T-cell (primary cell): ENCODE measurements around the gene STX2. TPM values are rescaled to one million over a fixed set of nuclear protein-coding genes. Genes with fewer than 3 reads are reported as not detected.

ENCODE experiments used
- ATAC-seq, 4 experiments: fragments of 200-7000 bp in 3 of 4; fragments of 150-1000 bp in 1 of 4; cut with Tn5 transposase; replicated peaks in 1 of 4; 1 replicate in 3 of 4; 2 replicates in 1 of 4; pipeline ENCODE4 v1.10.0; 2021; ENCODE audit warnings: moderate library complexity in 3 of 4, mild to moderate bottlenecking in 2 of 4, moderate number of reproducible peaks in 1 of 4
- CTCF ChIA-PET, 2 donors: fragments of 300-600 bp; sonication (Branson Sonifier 250); formaldehyde crosslinking; loops; one replicate each; lab custom pipeline; 2022; ENCODE audit warnings: antibody characterized with exemption in 2 of 2; lab: Charles Lee
- POLR2A ChIA-PET, 2 donors: fragments of 300-600 bp; sonication (Branson Sonifier 250); formaldehyde crosslinking; loops; one replicate each; lab custom pipeline; 2022; ENCODE audit warnings: antibody characterized with exemption in 2 of 2; lab: Charles Lee
- DNase-seq, 35 experiments: peaks; one replicate each; pipeline versions ENCODE4 v3.0.0 to v3.0.0-alpha.2; 2013 to 2023
- H3K27ac ChIP-seq: one replicate; pipeline ENCODE4 v1.5.1; 2013; ENCODE audit warnings: low read length
- H3K27me3 ChIP-seq, 2 experiments: replicated peaks in 1 of 2; 1 replicate in 1 of 2; 2 replicates in 1 of 2; pipeline versions ENCODE4 v1.6.1 to v1.7.0; 2013; ENCODE audit warnings: low read length in 1 of 2, mixed read lengths in 1 of 2; ENCODE audit not compliant: control insufficient read depth in 2 of 2, insufficient read depth in 2 of 2; ENCODE audit errors: extremely low read depth in 1 of 2
- H3K36me3 ChIP-seq, 2 donors: 1 replicate in 1 of 2; 2 replicates in 1 of 2; pipeline versions ENCODE4 v1.6.1 to v1.7.0; 2013; ENCODE audit warnings: low read length in 1 of 2; ENCODE audit not compliant: control insufficient read depth in 2 of 2, insufficient read depth in 1 of 2; ENCODE audit errors: extremely low read depth in 1 of 2
- H3K4me1 ChIP-seq, 2 experiments: 1 replicate in 1 of 2; 2 replicates in 1 of 2; pipeline versions ENCODE4 v1.6.1 to v1.7.0; 2013; ENCODE audit warnings: low read length in 2 of 2, mixed read lengths in 1 of 2; ENCODE audit not compliant: insufficient read depth in 2 of 2, control insufficient read depth in 1 of 2; ENCODE audit errors: extremely low read depth in 1 of 2
- H3K4me3 ChIP-seq, 2 donors: 1 replicate in 1 of 2; 2 replicates in 1 of 2; pipeline versions ENCODE4 v1.5.1 to v1.7.0; 2013; ENCODE audit warnings: mild to moderate bottlenecking in 2 of 2, low read length in 1 of 2, moderate library complexity in 1 of 2; ENCODE audit not compliant: control insufficient read depth in 1 of 2; ENCODE audit errors: extremely low read depth in 1 of 2
- H3K9me3 ChIP-seq: 2 replicates; pipeline ENCODE4 v1.7.0; 2013
- H3K27ac Mint-ChIP-seq, 2 donors: one replicate each; pipeline ENCODE4 v1.8.0; 2020 to 2021; ENCODE audit warnings: mild to moderate bottlenecking in 2 of 2, mixed read lengths in 2 of 2
- H3K27me3 Mint-ChIP-seq, 2 donors: one replicate each; pipeline ENCODE4 v1.8.0; 2021 to 2022; ENCODE audit warnings: mixed read lengths in 2 of 2
- H3K36me3 Mint-ChIP-seq: one replicate; pipeline ENCODE4 v1.8.0; 2021; ENCODE audit warnings: mixed read lengths
- H3K4me1 Mint-ChIP-seq, 3 donors: one replicate each; pipeline ENCODE4 v1.8.0; 2020 to 2022; ENCODE audit warnings: mixed read lengths in 3 of 3, mild to moderate bottlenecking in 1 of 3
- H3K4me3 Mint-ChIP-seq, 3 donors: one replicate each; pipeline ENCODE4 v1.8.0; 2020 to 2022; ENCODE audit warnings: mild to moderate bottlenecking in 3 of 3, mixed read lengths in 3 of 3, moderate library complexity in 3 of 3
- H3K9me3 Mint-ChIP-seq, 3 donors: one replicate each; pipeline ENCODE4 v1.8.0; 2020 to 2022; ENCODE audit warnings: mixed read lengths in 3 of 3
- WGBS: methylation state at CpG from one replicate; pipeline ENCODE4 v1.1.5; 2013; ENCODE audit warnings: missing lambda C conversion rate; ENCODE audit not compliant: insufficient coverage; 5-methylcytosine and 5-hydroxymethylcytosine counted together
- total RNA-seq, 35 experiments: library from RNA in 6 of 35; stranded (reverse) in 6 of 35; fragments of 120-200 nt in 1 of 35; gene quantifications; one replicate each; pipeline versions ENCODE4 v1.2.1 to v1.2.4 and lab custom pipeline; 2013 to 2026

The STX2 gene
- total RNA-seq, 5 donors from 2014 or later (not counting 1 experiment from before 2014, with no cell fraction given): 21.8 to 26.7 (median 22.8) TPM

DNA sequence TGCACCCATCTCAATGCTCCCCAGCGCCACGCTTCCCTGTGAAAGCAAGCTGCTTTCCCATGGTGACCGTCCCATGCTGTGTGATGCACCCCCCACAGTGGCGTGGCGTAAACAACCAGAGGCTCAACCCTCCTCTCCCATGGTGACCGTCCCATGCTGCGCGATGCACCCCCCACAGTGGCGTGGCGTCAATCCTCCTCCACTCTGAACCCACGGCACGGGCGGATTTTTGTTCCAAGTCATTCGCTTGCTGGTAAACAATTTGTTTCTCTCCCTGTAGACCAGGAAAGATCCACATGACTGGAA is 8.9 kb downstream of the STX2 start:
- Histone ChIP-seq H3K9me3 (no peaks in the 10 kb centered on the region), H3K27ac (no peak overlapping the region), H3K4me1 (peaks cover 2 to 13% of the 10 kb centered on the region in 2 experiments), H3K36me3 (peaks cover 0 to 5% of the 10 kb centered on the region in 2 donors), H3K4me3 (no peak overlapping the region), H3K27me3 (no peaks in the 10 kb centered on the region)
- DNase-seq: no peak
- Mint-ChIP-seq H3K36me3 (no peaks in the 10 kb centered on the region), H3K4me1 (peaks cover 22 to 37% (median 28%) of the 10 kb centered on the region in 3 donors), H3K27me3 (no peaks in the 10 kb centered on the region), H3K27ac (no peak overlapping the region), H3K4me3 (no peak overlapping the region), H3K9me3 (no peaks in the 10 kb centered on the region)
- WGBS: 86% methylated on average over 14 of the region's 14 CpGs
- no peak for ATAC-seq
- ChIA-PET CTCF (no interaction called here), POLR2A (no interaction called here)

DNA sequence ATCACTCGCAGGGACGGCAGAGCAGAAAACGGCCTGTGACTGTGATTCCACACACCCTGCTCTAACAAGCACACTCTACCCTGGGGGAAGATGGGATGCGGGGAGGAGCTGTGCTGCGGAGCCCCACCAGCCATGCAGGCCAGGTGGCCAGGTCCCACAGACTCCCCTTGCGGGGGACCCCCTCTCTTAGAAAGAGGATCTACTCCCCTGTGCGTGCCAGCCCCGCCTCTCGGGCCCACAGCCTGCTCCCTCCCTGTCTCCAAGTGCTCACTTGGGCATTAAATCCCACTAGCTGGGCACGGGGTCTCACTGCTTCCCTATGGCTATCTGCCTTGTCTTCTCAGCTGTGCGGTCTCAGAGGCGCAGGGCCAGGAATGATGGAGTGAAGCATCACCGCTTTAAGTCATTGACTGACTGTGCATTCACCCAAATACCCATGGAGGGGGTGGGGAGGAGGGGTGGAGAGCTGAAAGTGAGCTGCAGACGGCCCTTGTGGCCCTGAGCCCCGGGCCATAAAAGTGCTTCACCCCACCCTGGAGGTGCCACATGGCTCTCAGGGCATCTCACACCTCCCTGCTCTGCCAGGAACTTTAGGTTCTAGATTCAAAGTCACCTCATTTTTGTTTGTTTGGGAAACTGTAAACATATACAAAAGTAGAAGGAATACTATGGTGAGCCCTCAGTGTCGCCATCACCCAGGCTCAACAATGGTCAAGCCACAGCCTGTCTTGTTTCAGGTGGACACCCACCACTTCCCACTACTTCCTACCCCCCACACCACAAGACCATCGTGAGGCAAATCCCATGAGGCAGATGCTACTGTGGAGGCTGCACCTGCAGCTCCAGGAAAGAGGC is 9.4 kb downstream of the STX2 start:
- Histone ChIP-seq H3K4me1 (peaks cover 2 to 13% of the 10 kb centered on the region in 2 experiments), H3K4me3 (no peak overlapping the region), H3K27ac (no peak overlapping the region), H3K27me3 (no peaks in the 10 kb centered on the region), H3K36me3 (peaks cover 0 to 6% of the 10 kb centered on the region in 2 donors), H3K9me3 (no peaks in the 10 kb centered on the region)
- Mint-ChIP-seq H3K4me3 (no peak overlapping the region), H3K9me3 (no peaks in the 10 kb centered on the region), H3K27me3 (no peaks in the 10 kb centered on the region), H3K27ac (no peak overlapping the region), H3K36me3 (no peaks in the 10 kb centered on the region), H3K4me1 (peaks cover 20 to 37% (median 28%) of the 10 kb centered on the region in 3 donors)
- CTCF ChIA-PET: no interaction called here
- WGBS: 80% methylated on average over 6 of the region's 17 CpGs
- DNase-seq: no peak
- POLR2A ChIA-PET: interaction anchor here in 1 of 2 donors (0.6 kb wide), 1 partner anchor 44 kb away, joined by 9 read pairs; no protein-coding TSS in a partner anchor
- ATAC-seq: no peak

DNA sequence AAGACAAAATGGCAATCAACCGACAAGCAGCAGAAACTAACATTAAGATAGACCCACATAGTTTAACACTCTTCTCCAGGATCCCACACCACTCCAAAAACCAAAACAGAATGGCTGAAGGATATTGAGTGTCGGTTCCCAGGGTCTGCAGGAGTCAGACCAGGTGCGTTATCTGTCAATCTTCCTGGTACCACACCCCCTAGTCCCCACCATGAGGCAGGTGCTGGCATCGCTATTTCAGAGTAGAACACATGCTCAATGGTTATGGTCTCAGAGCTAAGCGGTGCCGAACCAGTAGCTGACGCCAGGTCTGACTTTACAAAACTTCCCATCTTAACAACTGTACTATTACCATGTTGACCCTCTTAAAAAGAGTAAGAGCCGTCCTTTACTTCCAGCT is 10.2 kb downstream of the STX2 start:
- POLR2A ChIA-PET: interaction anchor here in 1 of 2 donors (0.6 kb wide), 1 partner anchor 45 kb away, joined by 9 read pairs; no protein-coding TSS in a partner anchor
- DNase-seq: no peak
- no peak overlapping the region for H3K27ac Mint-ChIP-seq
- H3K9me3 Mint-ChIP-seq: no peaks in the 10 kb centered on the region
- H3K9me3 ChIP-seq: no peaks in the 10 kb centered on the region
- WGBS: 98% methylated on average over 6 of the region's 8 CpGs
- no peak overlapping the region for H3K27ac ChIP-seq
- no peaks in the 10 kb centered on the region for H3K36me3 Mint-ChIP-seq
- ATAC-seq: no peak
- H3K27me3 ChIP-seq: no peaks in the 10 kb centered on the region
- H3K4me1 Mint-ChIP-seq: peaks cover 18 to 34% (median 28%) of the 10 kb centered on the region in 3 donors
- H3K27me3 Mint-ChIP-seq: no peaks in the 10 kb centered on the region
- H3K4me3 Mint-ChIP-seq: no peak overlapping the region
- peaks cover 0 to 12% of the 10 kb centered on the region in 2 donors for H3K36me3 ChIP-seq
- H3K4me1 ChIP-seq: peaks cover 2 to 13% of the 10 kb centered on the region in 2 experiments
- CTCF ChIA-PET: interaction anchor here (0.6 to 1.2 kb wide), 2 partner anchors 303 to 393 kb away, joined by 3 to 4 read pairs; no protein-coding TSS in a partner anchor
- H3K4me3 ChIP-seq: no peak overlapping the region

DNA sequence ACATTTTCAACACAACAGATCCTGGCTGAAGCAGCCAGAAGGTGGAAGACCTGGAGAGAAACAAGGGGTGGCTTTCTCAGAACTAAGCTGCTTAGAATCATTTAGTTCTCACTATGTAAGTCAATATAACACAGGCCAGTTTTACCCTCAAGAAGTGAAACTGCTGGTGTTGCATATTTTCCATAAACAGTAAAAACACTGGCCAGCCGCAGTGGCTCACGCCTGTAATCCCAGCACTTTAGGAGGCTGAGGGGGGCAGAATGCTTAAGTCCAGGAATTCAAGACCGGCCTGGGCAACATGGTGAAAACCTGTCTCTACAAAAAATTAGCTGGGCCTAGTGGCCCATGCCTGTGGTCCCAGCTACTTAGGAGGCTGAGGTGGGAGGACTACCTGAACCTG is 11.6 kb downstream of the STX2 start:
- peaks cover 2 to 11% of the 10 kb centered on the region in 2 experiments for H3K4me1 ChIP-seq
- H3K36me3 Mint-ChIP-seq: peaks cover 9% of the 10 kb centered on the region
- H3K27ac Mint-ChIP-seq: peak overlapping the region; percentile 39 to 55
- peaks cover 11 to 28% (median 23%) of the 10 kb centered on the region in 3 donors for H3K4me1 Mint-ChIP-seq
- no peak overlapping the region for H3K4me3 Mint-ChIP-seq
- H3K9me3 Mint-ChIP-seq: no peaks in the 10 kb centered on the region
- no peak overlapping the region for H3K4me3 ChIP-seq
- no peaks in the 10 kb centered on the region for H3K9me3 ChIP-seq
- H3K36me3 ChIP-seq: peaks cover 6 to 24% of the 10 kb centered on the region in 2 donors
- no peak overlapping the region for H3K27ac ChIP-seq
- H3K27me3 Mint-ChIP-seq: no peaks in the 10 kb centered on the region
- POLR2A ChIA-PET: no interaction called here
- H3K27me3 ChIP-seq: no peaks in the 10 kb centered on the region
- WGBS: 75% methylated on average over 2 of the region's 3 CpGs
- no peak for ATAC-seq
- CTCF ChIA-PET: interaction anchor here (1.1 to 1.2 kb wide), 2 partner anchors 10 to 305 kb away, joined by 4 read pairs; no protein-coding TSS in a partner anchor
- no peak for DNase-seq

DNA sequence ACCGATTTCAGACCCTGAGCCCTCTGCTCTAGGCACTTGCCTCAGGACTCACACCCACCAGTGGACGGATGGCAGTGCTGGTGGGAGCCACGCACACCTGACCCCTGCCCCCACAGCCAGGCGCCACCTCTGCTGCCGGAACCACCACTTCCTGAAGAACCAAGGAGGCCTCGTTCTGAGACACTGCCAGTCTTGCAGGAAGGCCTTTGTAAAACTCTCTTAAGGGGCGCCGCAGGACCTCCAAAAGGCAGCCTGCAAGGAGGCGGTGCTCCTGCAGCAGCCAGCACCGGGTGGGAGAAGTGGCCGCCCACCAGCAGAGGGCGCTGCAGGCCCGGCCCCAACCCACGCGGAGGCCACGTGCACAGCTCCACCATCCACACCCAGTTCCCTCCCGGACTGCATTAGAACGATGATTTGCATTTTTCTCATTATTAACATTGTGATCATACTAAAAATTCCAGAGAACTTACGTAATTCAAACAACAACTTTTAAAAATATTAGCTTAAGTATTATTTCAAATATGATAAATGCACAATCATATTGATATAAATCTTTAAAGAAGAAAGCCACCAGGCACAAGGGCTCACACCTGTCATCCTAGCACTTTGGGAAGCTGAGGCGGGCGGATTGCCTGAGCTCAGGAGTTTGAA is 12.8 kb downstream of the STX2 start:
- Mint-ChIP-seq H3K9me3 (no peaks in the 10 kb centered on the region), H3K27me3 (no peaks in the 10 kb centered on the region), H3K36me3 (peaks cover 11% of the 10 kb centered on the region), H3K4me3 (no peak overlapping the region), H3K4me1 (peaks cover 11 to 28% (median 20%) of the 10 kb centered on the region in 3 donors), H3K27ac (no peak overlapping the region)
- H3K4me3 ChIP-seq: no peak overlapping the region
- H3K4me1 ChIP-seq: peaks cover 2 to 11% of the 10 kb centered on the region in 2 experiments
- no peak overlapping the region for H3K27ac ChIP-seq
- ATAC-seq (peak; percentile 88 to 99 (median 94)), DNase-seq (peak; percentile 38 to 85 (median 66))
- H3K9me3 ChIP-seq: no peaks in the 10 kb centered on the region
- H3K36me3 ChIP-seq: peaks cover 6 to 28% of the 10 kb centered on the region in 2 donors
- WGBS: 43% methylated on average over 17 of the region's 21 CpGs
- CTCF ChIA-PET: interaction anchor here (0.6 to 1.7 kb wide), 15 partner anchors 9 to 308 kb away, joined by 3 to 7 read pairs (median 4); no protein-coding TSS in a partner anchor
- POLR2A ChIA-PET: no interaction called here
- H3K27me3 ChIP-seq: no peaks in the 10 kb centered on the region

DNA sequence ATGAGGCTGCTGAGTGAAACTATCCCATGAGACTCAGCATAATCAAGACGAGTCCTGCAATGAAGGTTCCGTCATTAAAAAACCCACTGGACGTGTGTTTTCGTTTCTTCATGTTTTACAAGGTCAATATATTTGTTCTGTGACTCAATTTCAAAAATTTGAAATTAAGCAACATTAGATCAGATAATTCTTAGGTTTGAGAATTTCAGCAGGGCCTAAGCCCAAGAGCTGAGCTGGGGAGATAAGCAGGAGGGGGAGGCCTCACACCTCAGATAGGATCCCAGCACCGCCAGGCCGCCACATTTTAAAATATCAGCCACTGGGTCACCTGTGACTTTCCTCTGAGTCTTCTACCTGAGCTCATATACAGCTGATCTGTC is 13.3 kb downstream of the STX2 start:
- peaks cover 11 to 27% (median 24%) of the 10 kb centered on the region in 3 donors for H3K4me1 Mint-ChIP-seq
- no peak overlapping the region for H3K27ac Mint-ChIP-seq
- H3K36me3 Mint-ChIP-seq: peaks cover 16% of the 10 kb centered on the region
- H3K27ac ChIP-seq: no peak overlapping the region
- peaks cover 2 to 11% of the 10 kb centered on the region in 2 experiments for H3K4me1 ChIP-seq
- H3K9me3 ChIP-seq: no peaks in the 10 kb centered on the region
- H3K27me3 ChIP-seq: no peaks in the 10 kb centered on the region
- H3K36me3 ChIP-seq: peaks cover 6 to 30% of the 10 kb centered on the region in 2 donors
- ATAC-seq (peak in 1 of 4 experiments; percentile 22), DNase-seq (no peak)
- no peaks in the 10 kb centered on the region for H3K9me3 Mint-ChIP-seq
- H3K27me3 Mint-ChIP-seq: no peaks in the 10 kb centered on the region
- H3K4me3 Mint-ChIP-seq: no peak overlapping the region
- POLR2A ChIA-PET: interaction anchor here in 1 of 2 donors (0.7 kb wide), 1 partner anchor 232 kb away, joined by 3 read pairs; no protein-coding TSS in a partner anchor
- H3K4me3 ChIP-seq: no peak overlapping the region
- 100% methylated on average over 2 of the region's 6 CpGs for WGBS
- CTCF ChIA-PET: interaction anchor here (1.1 to 1.7 kb wide), 6 partner anchors 11 to 307 kb away, joined by 4 to 7 read pairs (median 6); no protein-coding TSS in a partner anchor
